Spleen (tissue), 7 donors: ENCODE measurements around the gene SLC44A1.

Source experiments
- CTCF ChIP-seq, 11 experiments: fragments of 200-600 bp in 7 of 11; fragments of 450-650 bp in 4 of 11; sonication (generic) in 4 of 11; IDR thresholded peaks in 8 of 11; conservative IDR thresholded peaks in 3 of 11; 1 replicate in 7 of 11; 2 replicates in 4 of 11; pipeline versions ENCODE4 v1.4.0 to v1.8.0; 2016 to 2021; ENCODE audit warnings: antibody characterized with exemption in 11 of 11, inconsistent platforms in 4 of 11, mild to moderate bottlenecking in 1 of 11
- POLR2A ChIP-seq, 3 donors: fragments of 450-650 bp; IDR thresholded peaks; one replicate each; pipeline ENCODE4 v1.5.1; 2017; ENCODE audit warnings: antibody characterized with exemption in 3 of 3, mild to moderate bottlenecking in 1 of 3
- POLR2AphosphoS5 ChIP-seq, 3 donors: sonication (generic); formaldehyde crosslinking; IDR thresholded peaks; one replicate each; pipeline ENCODE4 v1.5.1; 2017; ENCODE audit warnings: antibody characterized with exemption in 3 of 3
- donor health status: DM: no; HTN: no; CAD: no; lungs with moderate emphysema.
- donor health status: DM: no; HTN: no; CAD: no.
- donor health status: DM: no; HTN: no; CAD: no.

DNA sequence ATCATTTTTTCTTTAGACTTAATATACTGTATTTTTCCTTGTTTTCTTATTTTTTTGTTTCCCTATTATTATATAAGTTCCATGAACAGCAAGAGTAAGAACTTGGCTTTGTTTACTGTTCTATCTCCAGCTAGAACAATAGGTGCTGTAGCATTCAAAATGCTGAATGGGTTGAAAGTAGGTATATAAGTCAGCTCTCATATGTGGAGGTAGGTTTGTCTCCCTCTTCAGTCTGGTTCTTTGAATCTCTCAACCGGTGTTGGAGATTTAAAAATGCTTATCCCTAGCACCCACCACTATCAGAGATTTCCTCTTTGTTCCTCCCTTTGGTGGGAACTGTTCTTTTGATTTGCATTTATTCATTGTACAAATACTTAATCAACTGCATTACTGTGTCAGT, 115.9 kb downstream of the SLC44A1 start:
- TF ChIP-seq CTCF (IDR thresholded peaks at IDR 0.05 in 8 of 11, conservative IDR thresholded peaks at IDR 0.05 in 3 of 11) = no peak
- no peak for TF ChIP-seq POLR2A (IDR thresholded peaks at IDR 0.05)
- no peak for TF ChIP-seq POLR2AphosphoS5 (IDR thresholded peaks at IDR 0.05)
